ENCODE results near the gene DENND4A. TPM values are rescaled to one million over a fixed set of nuclear protein-coding genes. Genes with fewer than 3 reads are reported as not detected.
"Not testable (repeated sequence)": the region's sequence is repeated elsewhere in the genome, so short reads cannot be mapped to it uniquely, and the experiment has no call there.

DENND4A gene
- total RNA-seq, 4 donors from 2014 or later = 16.6 to 70.1 (median 24.5) TPM

DNA sequence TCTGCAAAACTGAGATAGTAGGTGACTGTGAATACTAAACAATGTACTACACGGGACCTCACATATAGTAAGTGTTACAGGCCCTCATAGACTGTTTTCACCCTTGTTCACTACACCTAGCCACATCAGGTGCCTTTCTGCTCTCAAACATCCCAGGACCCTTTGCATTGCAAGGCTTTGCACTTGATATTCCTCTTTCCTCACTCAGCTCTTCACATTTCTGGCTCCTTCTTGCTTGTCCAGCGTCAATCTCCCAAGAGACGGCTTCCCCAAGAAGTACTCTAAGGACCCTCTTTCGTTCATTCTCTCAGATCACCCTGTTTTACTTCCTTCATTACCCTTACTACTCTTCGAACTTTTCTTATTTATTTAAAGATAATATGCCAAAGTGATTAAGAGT, 10.0 kb downstream of the DENND4A start:
- Histone ChIP-seq H3K9me3 (no peaks in the 10 kb centered on the region), H3K27ac (no peak overlapping the region), H3K36me3 (no peaks in the 10 kb centered on the region), H3K4me3 (no peak overlapping the region), H3K27me3 (no peaks in the 10 kb centered on the region), H3K4me1 (peaks cover 0 to 4% (median 0%) of the 10 kb centered on the region in 4 donors)
- no peak for DNase-seq
- no peak for TF ChIP-seq POLR2A (IDR thresholded peaks at IDR 0.05)
- TF ChIP-seq, protein P1, sequence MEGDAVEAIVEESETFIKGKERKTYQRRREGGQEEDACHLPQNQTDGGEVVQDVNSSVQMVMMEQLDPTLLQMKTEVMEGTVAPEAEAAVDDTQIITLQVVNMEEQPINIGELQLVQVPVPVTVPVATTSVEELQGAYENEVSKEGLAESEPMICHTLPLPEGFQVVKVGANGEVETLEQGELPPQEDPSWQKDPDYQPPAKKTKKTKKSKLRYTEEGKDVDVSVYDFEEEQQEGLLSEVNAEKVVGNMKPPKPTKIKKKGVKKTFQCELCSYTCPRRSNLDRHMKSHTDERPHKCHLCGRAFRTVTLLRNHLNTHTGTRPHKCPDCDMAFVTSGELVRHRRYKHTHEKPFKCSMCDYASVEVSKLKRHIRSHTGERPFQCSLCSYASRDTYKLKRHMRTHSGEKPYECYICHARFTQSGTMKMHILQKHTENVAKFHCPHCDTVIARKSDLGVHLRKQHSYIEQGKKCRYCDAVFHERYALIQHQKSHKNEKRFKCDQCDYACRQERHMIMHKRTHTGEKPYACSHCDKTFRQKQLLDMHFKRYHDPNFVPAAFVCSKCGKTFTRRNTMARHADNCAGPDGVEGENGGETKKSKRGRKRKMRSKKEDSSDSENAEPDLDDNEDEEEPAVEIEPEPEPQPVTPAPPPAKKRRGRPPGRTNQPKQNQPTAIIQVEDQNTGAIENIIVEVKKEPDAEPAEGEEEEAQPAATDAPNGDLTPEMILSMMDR (IDR thresholded peaks at IDR 0.05) = no peak

DNA sequence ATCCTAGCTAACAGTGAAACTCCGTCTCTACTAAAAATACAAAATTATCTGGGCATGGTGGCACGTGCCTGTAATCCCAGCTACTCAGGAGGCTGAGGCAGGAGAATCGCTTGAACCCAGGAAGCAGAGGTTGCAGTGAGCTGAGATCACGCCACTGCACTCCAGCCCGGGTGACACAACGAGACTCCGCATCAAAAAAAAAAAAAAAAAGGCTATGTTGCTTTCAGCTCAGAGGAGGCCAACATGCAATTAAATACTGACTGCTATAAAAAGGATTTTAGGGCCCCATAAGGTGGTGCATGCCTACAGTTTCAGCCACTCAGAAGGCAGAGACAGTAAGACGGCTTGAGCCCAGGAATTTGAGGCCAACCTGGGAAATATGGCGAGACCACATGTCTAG, 13.4 kb downstream of the DENND4A start:
- H3K27ac ChIP-seq = peak overlapping the region in 1 of 4 donors; percentile 25
- DNase-seq = not testable (repeated sequence)
- H3K4me1 ChIP-seq = peaks cover 0 to 12% (median 2%) of the 10 kb centered on the region in 4 donors

DNA sequence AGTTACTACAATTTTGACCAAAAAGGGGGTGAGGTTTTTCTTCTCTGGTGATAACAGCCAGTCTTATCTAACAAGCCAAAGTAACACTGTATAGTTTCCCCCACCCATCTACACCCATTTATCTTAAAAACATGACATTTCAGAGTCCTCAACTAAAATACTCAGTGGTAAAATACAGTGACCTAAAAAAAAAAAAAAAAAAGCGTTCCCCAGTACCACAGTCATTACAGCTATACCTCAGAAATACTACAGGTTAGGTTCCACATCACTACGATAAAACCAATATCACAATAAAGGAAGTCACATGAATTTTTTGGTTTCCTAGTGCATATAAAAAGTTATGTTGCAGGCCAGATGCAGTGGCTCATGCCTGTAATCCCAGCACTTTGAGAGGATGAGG, 13.8 kb downstream of the DENND4A start:
- DNase-seq = no peak
- H3K4me3 ChIP-seq = no peak overlapping the region
- H3K27ac ChIP-seq = peak overlapping the region in 1 of 4 donors; percentile 25
- TF ChIP-seq, protein P1 (IDR thresholded peaks at IDR 0.05) = no peak
- TF ChIP-seq POLR2A (IDR thresholded peaks at IDR 0.05) = no peak
- no peaks in the 10 kb centered on the region for H3K27me3 ChIP-seq
- H3K36me3 ChIP-seq = no peaks in the 10 kb centered on the region
- H3K9me3 ChIP-seq = no peaks in the 10 kb centered on the region
- H3K4me1 ChIP-seq = peaks cover 0 to 16% (median 2%) of the 10 kb centered on the region in 4 donors

More for the DNA sequence above, 13.4 kb downstream of the DENND4A start:
- not testable (repeated sequence) for H3K27me3 ChIP-seq, H3K9me3 ChIP-seq, H3K4me3 ChIP-seq, H3K36me3 ChIP-seq

DNA sequence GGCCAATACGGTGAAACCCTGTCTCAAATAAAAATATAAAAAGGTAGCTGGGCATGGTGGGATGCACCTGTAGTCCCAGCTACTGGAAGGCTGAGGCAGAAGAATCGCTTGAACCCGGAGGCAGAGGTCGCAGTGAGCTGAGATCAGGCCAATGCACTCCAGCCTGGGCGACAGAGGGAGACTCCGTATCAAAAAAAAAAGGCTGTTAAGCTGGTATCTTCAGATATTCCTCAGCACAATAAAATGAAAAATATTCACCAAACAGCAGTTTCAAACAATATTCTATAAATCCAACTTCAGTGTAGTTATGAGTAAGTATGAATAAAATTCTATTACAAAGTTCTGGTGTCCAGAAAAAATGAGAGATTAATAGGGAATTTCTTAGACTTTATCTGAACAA, 14.2 kb downstream of the DENND4A start:
- no peak for TF ChIP-seq POLR2A (IDR thresholded peaks at IDR 0.05)
- TF ChIP-seq, protein P1 (IDR thresholded peaks at IDR 0.05) = no peak
- H3K9me3 ChIP-seq = no peaks in the 10 kb centered on the region
- no peak for DNase-seq

DNA sequence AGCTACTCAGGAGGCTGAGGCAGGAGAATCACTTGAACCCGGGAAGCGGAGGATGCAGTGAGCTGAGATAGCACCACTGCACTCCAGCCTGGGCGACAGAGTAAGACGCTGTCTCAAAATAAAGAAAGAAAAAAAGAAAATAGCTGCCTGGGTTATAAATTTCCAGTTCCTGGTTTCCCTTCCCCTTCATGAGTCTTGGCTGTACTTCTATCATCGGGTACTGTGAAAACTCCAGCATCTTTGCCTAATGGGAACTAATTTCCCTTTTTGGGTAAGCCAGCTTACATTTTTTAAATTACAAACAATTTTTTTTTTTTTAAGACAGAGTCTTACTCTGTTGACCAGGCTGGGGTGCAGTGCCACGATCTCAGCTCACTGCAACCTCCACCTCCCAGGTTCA, 15.0 kb downstream of the DENND4A start:
- Histone ChIP-seq H3K9me3 (no peaks in the 10 kb centered on the region), H3K27ac (peak overlapping the region in 1 of 4 donors; percentile 59), H3K4me1 (peaks cover 0 to 20% (median 2%) of the 10 kb centered on the region in 4 donors), H3K36me3 (no peaks in the 10 kb centered on the region), H3K4me3 (no peak overlapping the region), H3K27me3 (no peaks in the 10 kb centered on the region)
- TF ChIP-seq, protein P1 (IDR thresholded peaks at IDR 0.05) = no peak
- TF ChIP-seq POLR2A (IDR thresholded peaks at IDR 0.05) = no peak
- no peak for DNase-seq

More for the DNA sequence above, 14.2 kb downstream of the DENND4A start:
- Histone ChIP-seq H3K27ac (peak overlapping the region in 1 of 4 donors; percentile 55), H3K4me3 (no peak overlapping the region), H3K36me3 (no peaks in the 10 kb centered on the region), H3K4me1 (peaks cover 0 to 20% (median 2%) of the 10 kb centered on the region in 4 donors), H3K27me3 (no peaks in the 10 kb centered on the region)

DNA sequence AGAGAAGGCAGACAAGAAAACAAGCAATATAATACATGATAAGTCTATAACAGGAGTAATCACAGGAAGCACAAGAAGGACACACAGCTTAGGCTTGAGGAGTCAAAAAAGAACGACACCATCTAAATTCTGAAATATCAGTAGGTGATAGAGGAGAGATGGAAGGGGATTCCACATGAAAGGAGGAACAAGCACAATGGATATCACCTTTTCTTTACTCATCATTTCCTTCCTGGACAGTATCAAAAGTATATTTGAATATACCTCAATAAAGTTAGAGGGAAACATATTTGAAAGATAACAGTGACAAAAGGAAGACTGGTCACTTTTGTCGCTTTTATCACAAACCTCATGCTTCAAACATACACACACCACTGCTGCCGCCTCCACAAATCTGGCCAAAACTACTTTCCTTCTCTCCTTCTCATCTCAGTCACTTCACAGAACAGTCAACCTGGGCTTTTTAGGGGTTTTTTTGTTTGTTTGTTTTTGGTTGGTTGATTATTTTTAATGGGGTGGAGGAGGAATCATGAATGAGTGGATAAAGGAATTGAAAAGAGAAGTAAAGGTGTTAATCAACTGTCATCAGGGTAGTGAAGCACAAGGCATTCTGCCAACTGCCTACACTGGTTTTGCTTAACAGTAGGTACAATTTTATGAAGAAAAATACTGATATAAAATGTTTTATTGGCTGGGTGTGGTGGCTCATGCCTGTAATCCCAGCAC, 18.5 kb downstream of the DENND4A start:
- no peak for DNase-seq
- no peak for TF ChIP-seq POLR2A (IDR thresholded peaks at IDR 0.05)
- TF ChIP-seq, protein P1 (IDR thresholded peaks at IDR 0.05) = no peak
- H3K4me1 ChIP-seq = peaks cover 0 to 20% (median 2%) of the 10 kb centered on the region in 4 donors

More for the DNA sequence above, 18.5 kb downstream of the DENND4A start:
- no peaks in the 10 kb centered on the region for H3K36me3 ChIP-seq
- no peak overlapping the region for H3K4me3 ChIP-seq
- H3K27me3 ChIP-seq = no peaks in the 10 kb centered on the region
- no peak overlapping the region for H3K27ac ChIP-seq
- H3K9me3 ChIP-seq = no peaks in the 10 kb centered on the region
